Gastrocnemius medialis (tissue), 4 donors: ENCODE data around the gene CHST8.

Experiments
- CTCF ChIP-seq, 5 experiments: fragments of 450-650 bp in 3 of 5; fragments of 200-600 bp in 2 of 5; sonication (generic) in 2 of 5; IDR thresholded peaks in 4 of 5; conservative IDR thresholded peaks in 1 of 5; 1 replicate in 4 of 5; 2 replicates in 1 of 5; pipeline ENCODE4 v1.5.1; 2016 to 2019; ENCODE audit warnings: antibody characterized with exemption in 5 of 5, mild to moderate bottlenecking in 3 of 5, moderate library complexity in 3 of 5
- POLR2A ChIP-seq, 2 donors: fragments of 450-650 bp; IDR thresholded peaks; one replicate each; pipeline ENCODE4 v1.6.1; 2017; ENCODE audit warnings: antibody characterized with exemption in 2 of 2, mild to moderate bottlenecking in 2 of 2, moderate library complexity in 2 of 2

- TF ChIP-seq CTCF (IDR thresholded peaks at IDR 0.05 in 4 of 5, conservative IDR thresholded peaks at IDR 0.05 in 1 of 5) (no peak), POLR2A (IDR thresholded peaks at IDR 0.05) (no peak)
Measured at GRCh38 chr19:33802001-33802400, 180.2 kb downstream of the CHST8 start.
